Lung (tissue), 12 donors: ENCODE results near the gene KIF1B. TPM values are rescaled to one million over a fixed set of nuclear protein-coding genes. Genes with fewer than 3 reads are reported as not detected.

Experiments
- ATAC-seq: fragments of 200-7000 bp; cut with Tn5 transposase; one replicate; pipeline ENCODE4 v1.9.1; 2020; ENCODE audit warnings: moderate number of reproducible peaks; ENCODE audit not compliant: insufficient read depth, low FRiP score
- DNase-seq, 3 donors: peaks; one replicate each; pipeline ENCODE4 v3.0.0-alpha.2; 2013 to 2017
- H3K27ac ChIP-seq, 2 donors: one replicate each; pipeline ENCODE4 v1.5.1; 2013; ENCODE audit warnings: mild to moderate bottlenecking in 2 of 2, moderate library complexity in 2 of 2, control low read depth in 1 of 2, inconsistent platforms in 1 of 2, low read depth in 1 of 2, low read length in 1 of 2
- H3K27me3 ChIP-seq, 3 donors: one replicate each; pipeline ENCODE4 v1.5.1; 2013; ENCODE audit warnings: low read length in 2 of 3; ENCODE audit not compliant: control insufficient read depth in 3 of 3, insufficient read depth in 3 of 3
- H3K36me3 ChIP-seq, 4 donors: one replicate each; pipeline ENCODE4 v1.5.1; 2013; ENCODE audit warnings: low read length in 4 of 4, mild to moderate bottlenecking in 1 of 4, moderate library complexity in 1 of 4; ENCODE audit not compliant: control insufficient read depth in 4 of 4, insufficient read depth in 4 of 4
- H3K4me1 ChIP-seq, 5 donors: one replicate each; pipeline ENCODE4 v1.5.1; 2013; ENCODE audit warnings: low read length in 5 of 5, mild to moderate bottlenecking in 2 of 5, moderate library complexity in 1 of 5; ENCODE audit not compliant: control insufficient read depth in 5 of 5, insufficient read depth in 5 of 5
- H3K4me3 ChIP-seq: one replicate; pipeline ENCODE4 v1.5.1; 2013; ENCODE audit warnings: mild to moderate bottlenecking, control low read depth, moderate library complexity
- H3K9ac ChIP-seq, 2 donors: one replicate each; pipeline ENCODE4 v1.5.1; 2013; ENCODE audit warnings: low read length in 2 of 2, control low read depth in 1 of 2; ENCODE audit not compliant: insufficient read depth in 1 of 2
- H3K9me3 ChIP-seq, 4 donors: one replicate each; pipeline ENCODE4 v1.5.1; 2013; ENCODE audit warnings: low read length in 3 of 4, mild to moderate bottlenecking in 1 of 4, moderate library complexity in 1 of 4; ENCODE audit not compliant: control insufficient read depth in 4 of 4, insufficient read depth in 3 of 4
- WGBS, 2 donors: extraction: QIAGEN DNeasy Blood & Tissue Kit; methylation state at CpG; one replicate each; pipeline ENCODE4 v1.1.7; 2013; 5-methylcytosine and 5-hydroxymethylcytosine counted together
- polyA plus RNA-seq, 2 donors: library from polyadenylated mRNA; stranded (reverse); fragments of 200-250 nt; gene quantifications; one replicate each; pipeline ENCODE4 v1.2.1, GENCODE V29; 2013
- total RNA-seq, 2 donors: library from RNA; depleted of rRNA in 1 of 2; stranded (reverse); fragments of >200 nt in 1 of 2; gene quantifications; one replicate each; pipeline ENCODE4 v1.2.1, GENCODE V29; 2014 to 2021
- TF ChIP-seq, protein P1 (sequence below): IDR thresholded peaks from 2 replicates; pipeline ENCODE4 v1.5.1; 2012; ENCODE audit warnings: mild to moderate bottlenecking; ENCODE audit errors: control extremely low read depth, extremely low read depth
- donor health status: control.
- donor health status: control.
- donor health status: Bipolar disorder and iron deficiency.
- donor health status: healthy.
- donor health status: DM: yes; HTN: yes; CAD: no.

The KIF1B gene
- total and polyA plus RNA-seq, 4 donors: 9.7 to 64.0 (median 24.4) TPM

DNA sequence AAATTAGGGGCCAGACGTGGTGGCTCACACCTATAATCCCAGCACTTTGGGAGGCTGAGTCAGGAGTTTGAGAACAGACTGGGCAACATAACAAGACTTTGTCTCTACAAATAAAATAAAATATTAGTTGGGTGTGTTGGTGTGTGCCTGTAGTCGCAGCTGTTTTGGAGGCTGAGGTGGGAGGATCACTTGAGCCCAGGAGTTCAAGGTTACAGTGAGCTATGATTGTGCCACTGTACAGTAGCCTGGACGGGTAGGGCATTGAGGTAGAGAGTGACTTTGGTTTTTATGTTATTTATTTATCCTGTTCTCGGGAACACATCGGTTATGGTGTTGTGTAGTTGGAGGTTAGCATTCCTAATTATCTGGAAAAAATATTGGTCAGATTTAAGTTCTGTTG is 19.5 kb downstream of the KIF1B start:
- no peak overlapping the region for H3K4me3 ChIP-seq
- H3K36me3 ChIP-seq: peaks cover 0 to 1% (median 0%) of the 10 kb centered on the region in 4 donors
- H3K9me3 ChIP-seq: no peaks in the 10 kb centered on the region
- peaks cover 0 to 6% (median 3%) of the 10 kb centered on the region in 5 donors for H3K4me1 ChIP-seq
- TF ChIP-seq, protein P1, sequence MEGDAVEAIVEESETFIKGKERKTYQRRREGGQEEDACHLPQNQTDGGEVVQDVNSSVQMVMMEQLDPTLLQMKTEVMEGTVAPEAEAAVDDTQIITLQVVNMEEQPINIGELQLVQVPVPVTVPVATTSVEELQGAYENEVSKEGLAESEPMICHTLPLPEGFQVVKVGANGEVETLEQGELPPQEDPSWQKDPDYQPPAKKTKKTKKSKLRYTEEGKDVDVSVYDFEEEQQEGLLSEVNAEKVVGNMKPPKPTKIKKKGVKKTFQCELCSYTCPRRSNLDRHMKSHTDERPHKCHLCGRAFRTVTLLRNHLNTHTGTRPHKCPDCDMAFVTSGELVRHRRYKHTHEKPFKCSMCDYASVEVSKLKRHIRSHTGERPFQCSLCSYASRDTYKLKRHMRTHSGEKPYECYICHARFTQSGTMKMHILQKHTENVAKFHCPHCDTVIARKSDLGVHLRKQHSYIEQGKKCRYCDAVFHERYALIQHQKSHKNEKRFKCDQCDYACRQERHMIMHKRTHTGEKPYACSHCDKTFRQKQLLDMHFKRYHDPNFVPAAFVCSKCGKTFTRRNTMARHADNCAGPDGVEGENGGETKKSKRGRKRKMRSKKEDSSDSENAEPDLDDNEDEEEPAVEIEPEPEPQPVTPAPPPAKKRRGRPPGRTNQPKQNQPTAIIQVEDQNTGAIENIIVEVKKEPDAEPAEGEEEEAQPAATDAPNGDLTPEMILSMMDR: no peak
- ATAC-seq (no peak), DNase-seq (no peak)
- H3K27ac ChIP-seq: no peak overlapping the region
- no peaks in the 10 kb centered on the region for H3K27me3 ChIP-seq
- H3K9ac ChIP-seq: no peak overlapping the region
- WGBS, 2 donors: 94 to 95% methylated on average over 5 of the region's 5 CpGs

DNA sequence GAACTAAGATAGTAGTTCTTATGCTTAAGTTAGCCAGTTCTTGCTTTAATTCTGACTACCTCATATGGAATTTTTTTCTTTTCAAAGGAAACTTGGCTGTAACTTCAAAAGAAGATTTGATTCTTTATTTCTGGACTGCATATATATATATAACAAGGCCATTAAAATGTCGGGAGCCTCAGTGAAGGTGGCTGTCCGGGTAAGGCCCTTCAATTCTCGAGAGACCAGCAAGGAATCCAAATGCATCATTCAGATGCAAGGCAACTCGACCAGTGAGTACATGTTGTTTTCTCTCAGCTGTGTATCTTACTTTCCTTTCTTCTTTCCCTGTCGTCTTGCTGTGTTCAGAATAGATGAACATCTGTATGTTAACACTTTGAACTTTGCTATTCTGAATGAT is 21.8 kb downstream of the KIF1B start:
- Histone ChIP-seq H3K27me3 (no peaks in the 10 kb centered on the region), H3K9ac (no peak overlapping the region), H3K36me3 (peaks cover 0 to 4% (median 0%) of the 10 kb centered on the region in 4 donors), H3K4me3 (no peak overlapping the region), H3K9me3 (no peaks in the 10 kb centered on the region), H3K27ac (no peak overlapping the region), H3K4me1 (peaks cover 0 to 3% (median 0%) of the 10 kb centered on the region in 5 donors)
- TF ChIP-seq, protein P1: no peak
- no peak for DNase-seq
- WGBS, 2 donors: 71 to 84% methylated on average over 5 of the region's 5 CpGs
- ATAC-seq: no peak

DNA sequence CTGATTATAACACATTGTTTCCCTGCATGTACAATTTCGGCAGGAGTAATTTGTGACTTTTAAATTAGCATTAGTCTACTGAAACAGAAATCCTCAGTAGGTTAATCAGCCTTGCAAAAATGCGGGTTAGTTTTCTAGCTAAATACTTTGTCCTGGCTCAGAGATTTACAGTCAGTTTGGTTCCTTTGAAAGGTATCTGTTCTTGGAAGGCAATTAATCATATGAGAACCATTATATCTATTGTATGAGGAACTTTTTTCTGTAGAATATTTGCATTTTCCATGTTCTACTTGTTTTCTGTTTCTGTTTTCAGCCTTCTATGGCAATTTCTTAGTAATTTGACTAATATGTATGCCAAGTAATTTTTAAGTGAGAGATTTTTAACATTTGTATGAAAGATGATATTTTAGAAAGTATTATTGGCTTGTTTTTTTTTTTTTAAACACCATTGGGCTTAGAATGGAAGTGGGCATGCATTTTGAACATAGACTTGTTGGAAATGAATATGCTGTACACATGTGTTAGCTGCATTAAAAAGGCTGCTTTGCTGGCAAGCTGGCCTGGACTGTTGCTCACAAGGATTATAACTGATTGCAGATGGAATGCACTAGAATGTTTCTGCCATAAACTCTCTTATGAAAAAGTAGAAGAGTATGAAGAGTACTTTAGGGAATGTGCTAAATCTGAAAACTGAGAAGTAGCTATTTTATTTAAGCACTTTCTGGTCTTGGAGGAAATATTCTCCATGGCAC is 26.2 kb downstream of the KIF1B start:
- no peak for ATAC-seq
- Histone ChIP-seq H3K27me3 (no peaks in the 10 kb centered on the region), H3K27ac (no peak overlapping the region), H3K9ac (no peak overlapping the region), H3K4me1 (peaks cover 0 to 1% (median 0%) of the 10 kb centered on the region in 5 donors), H3K4me3 (no peak overlapping the region), H3K9me3 (no peaks in the 10 kb centered on the region), H3K36me3 (peaks cover 0 to 8% (median 0%) of the 10 kb centered on the region in 4 donors)
- WGBS, 2 donors: 91 to 97% methylated on average over 2 of the region's 2 CpGs
- peak in 1 of 3 donors; percentile 10 for DNase-seq
- TF ChIP-seq, protein P1: no peak
